GM18498 (cell line): ENCODE measurements around the gene PLD1.
"Not testable (repeated sequence)": the region's sequence is repeated elsewhere in the genome, so short reads cannot be mapped to it uniquely, and the experiment has no call there.

Experiments
- ATAC-seq: cut with Tn5 transposase; IDR thresholded peaks from one replicate; pipeline ENCODE4 v1.9.1; 2021; ENCODE audit warnings: mild to moderate bottlenecking, moderate library complexity; ENCODE audit not compliant: unreplicated experiment

PLD1 gene

DNA sequence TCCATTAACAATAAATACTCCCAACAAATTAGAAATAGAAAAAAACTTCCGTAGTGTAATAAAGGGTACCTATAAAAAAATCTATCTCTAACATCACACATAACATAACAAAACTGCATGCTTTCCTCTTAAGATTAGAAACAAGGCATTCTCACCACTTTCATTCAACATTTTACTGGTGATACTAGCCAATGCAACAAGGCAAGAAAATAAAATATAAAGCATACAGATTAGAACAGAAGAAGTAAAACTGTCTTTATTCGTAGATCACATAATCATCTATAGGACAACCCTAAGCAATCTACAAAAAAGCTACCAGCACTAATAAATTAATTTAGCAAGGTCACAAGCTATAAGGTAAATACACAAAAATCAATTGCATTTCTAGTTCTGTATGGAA is 107.1 kb downstream of the PLD1 start:
- ATAC-seq = no peak

DNA sequence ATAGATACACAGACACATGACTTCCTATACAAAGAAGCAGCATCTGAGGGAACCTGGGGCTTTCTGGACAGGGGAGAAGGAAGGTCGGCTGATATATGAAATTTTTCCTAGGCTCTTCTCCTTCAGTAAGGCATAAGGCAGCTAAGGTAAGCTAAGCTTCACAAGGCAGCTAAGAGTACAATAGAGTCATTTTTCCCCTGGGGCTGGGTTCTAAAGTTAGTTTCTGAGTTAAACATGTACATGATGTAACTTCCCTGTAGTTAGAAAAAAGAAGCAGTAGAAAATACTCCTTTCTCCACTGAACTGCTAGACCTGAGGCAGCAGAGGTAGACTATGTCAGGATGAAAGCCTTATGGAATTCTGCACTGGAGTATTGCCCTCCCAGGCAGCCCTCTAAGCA is 109.6 kb downstream of the PLD1 start:
- no peak for ATAC-seq

DNA sequence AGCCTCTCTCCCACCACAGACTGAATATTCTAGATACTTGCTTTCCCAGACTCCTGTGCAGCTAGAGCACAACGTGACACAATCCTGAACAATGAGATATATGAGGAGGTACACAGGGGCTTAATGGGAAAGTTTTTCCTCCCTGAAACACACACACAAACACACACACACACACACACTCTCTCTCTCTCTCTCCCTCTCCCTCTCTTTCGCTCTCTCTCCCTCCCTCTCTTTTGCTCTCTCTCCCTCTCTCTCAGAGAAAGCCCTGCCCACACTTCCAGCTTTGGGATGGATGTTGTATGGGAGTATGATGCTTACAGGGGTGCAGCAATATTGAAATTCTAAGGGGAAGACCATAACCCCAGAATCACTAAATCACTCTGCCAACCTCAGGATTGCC is 110.1 kb downstream of the PLD1 start:
- no peak for ATAC-seq

DNA sequence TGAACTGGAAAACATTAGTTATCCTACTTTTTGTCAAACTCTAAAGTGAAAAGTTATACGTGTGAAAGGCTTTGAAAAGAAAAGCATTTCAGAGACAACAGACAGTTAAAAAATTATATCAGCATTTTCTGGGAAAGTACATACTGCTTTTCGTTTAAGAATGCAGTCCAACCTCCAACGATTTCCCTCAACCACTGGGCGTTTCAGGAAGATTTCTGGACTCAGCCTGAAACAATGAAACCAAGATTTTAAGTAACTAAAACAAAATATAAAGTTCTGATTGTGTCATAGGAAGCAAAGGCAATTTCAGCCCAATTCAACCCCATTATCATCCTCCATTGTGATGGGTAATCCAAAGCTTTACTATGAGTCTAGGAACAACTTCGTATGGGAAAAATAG is 110.7 kb downstream of the PLD1 start:
- no peak for ATAC-seq

DNA sequence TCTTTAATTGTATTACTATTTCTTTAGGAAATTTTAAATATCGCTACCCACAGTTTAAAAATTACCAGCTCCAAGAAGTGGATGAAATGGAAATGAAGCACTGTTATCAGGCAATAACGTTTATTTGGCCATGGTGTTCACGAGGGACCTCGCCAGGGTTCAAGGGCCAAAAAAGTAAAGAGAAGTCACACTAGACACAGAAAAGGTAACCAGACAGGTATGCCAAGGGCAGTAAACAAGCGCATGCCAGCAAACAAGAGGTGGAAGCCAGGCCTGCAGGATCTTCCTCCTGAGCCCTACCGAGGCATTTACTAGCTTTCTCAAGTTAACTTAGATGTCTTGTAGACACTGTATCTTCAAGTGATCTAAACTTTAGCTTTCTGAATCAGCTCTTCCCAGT is 113.5 kb downstream of the PLD1 start:
- ATAC-seq = no peak

DNA sequence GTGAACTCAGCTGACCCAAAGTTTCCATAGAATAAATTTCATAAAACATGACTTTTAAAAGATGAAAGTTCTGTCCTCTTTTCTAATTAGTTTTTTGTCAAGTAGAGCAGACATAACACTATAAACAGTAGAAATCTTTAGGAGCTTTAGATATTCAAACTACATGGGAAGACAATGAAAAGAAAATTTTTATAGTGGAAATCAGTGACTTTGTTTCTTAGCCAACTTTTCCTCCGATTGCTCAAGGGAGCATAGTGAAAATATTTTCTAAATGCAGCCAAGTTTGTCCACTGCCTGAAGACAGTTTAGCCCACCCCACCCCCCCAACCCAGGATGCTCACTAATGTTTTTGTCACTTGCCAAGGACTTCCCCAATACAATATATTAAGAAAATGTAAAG is 114.9 kb downstream of the PLD1 start:
- ATAC-seq = no peak

DNA sequence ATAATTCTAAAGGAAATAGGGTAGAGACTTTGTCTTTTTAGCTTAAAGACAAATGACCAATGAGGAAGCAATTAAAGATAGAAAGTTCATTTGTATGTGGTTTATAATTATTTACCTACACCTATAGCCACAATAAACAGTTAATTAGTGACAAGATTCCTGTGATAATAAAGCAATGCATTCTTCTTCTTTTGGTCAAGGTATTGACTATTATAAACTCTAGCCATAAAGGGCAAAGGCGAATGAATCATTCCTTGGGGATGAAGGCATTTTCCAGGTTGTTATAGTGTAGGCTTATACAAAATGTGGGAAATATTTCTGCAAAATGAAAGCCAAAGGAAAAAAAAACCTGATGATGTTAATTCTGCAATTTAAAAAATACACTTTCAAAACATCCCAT is 115.4 kb downstream of the PLD1 start:
- no peak for ATAC-seq

DNA sequence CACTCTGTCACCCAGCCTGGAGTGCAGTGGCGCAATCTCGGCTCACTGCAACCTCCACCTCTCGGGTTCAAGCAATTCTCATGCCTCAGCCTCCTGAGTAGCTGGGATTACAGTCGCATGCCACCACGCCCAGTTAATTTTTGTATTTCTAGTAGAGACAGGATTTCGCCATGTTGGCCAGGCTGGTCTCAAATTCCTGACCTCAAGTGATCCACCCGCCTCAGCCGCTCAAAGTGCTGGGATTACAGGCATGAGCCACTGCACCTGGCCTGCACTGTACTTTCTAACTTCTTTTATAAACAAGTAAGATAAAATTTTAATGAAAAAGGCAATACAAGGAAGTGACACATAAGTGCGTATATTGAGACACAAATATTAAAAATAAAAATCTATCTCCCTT is 117.7 kb downstream of the PLD1 start:
- ATAC-seq = not testable (repeated sequence)

DNA sequence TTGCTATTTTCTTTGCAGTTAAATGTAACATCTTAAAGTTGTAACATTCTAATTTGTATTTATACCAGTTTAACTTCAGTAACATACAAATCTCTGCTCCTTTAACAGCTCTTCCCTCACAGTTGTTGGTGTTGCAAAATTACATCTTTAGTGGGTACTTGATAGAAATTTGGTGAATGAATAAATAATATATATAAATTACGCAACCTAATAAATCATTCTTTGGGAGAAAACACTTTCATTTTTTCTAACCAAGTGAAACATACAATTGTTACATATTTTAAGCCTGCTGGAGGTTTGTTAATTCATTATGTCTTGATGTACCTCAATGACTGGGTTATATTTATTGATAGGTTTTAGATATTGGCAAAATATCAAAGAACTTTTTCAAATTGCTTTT is 118.8 kb downstream of the PLD1 start:
- ATAC-seq = no peak

DNA sequence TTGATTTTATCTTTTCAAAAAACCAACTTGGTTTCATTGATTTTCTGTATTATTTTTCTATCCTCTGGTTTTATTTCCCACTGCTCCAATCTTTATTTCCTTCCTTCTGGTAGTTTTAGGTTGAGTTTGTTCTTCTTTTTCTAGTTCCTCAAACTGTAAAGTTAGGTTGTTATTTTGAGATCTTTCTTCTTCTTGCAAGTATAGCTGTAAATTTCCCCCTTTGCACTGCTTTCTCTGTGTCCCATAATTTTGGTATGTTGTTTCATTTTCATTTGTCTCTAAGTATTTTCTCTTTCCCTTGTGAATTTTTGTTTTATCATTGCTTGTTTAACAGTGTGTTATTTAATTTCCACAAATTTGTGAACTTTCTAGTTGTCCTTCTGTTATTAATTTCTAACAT is 120.0 kb downstream of the PLD1 start:
- no peak for ATAC-seq

DNA sequence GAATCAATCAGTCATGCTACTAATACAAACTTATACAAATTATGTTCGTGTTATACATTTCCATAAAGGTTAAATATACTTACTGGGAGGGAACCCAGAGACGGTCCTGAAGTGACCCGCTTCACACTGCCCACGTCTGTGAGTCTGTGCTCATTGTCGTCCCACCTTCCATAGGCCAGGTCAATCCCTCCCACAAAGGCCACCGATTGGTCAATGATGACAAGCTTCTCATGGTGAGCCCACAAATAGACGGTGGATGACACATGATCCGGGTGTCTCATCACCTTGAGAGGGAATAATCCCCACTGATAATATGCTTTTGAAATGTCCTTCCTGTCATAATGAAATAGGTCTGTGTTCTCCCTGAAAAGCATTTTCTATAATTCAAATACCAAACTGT is 121.7 kb downstream of the PLD1 start:
- ATAC-seq = no peak

DNA sequence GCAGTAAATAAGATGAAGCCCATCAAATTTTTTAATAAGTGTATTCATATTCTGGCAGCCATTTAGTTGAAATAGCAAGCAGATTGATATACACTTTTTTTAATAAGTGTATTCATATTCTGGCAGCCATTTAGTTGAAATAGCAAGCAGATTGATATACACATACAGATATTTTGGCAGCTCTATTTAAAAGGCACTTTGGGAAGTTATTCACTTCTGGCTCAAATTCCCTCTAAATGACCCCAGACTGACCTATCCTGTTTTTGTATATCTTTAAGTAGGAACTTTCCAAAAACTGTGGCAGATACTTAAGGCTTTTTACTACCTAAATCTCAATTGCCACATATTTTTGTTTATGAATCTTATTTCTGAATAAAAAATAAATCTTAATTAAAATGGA is 122.3 kb downstream of the PLD1 start:
- ATAC-seq = no peak

DNA sequence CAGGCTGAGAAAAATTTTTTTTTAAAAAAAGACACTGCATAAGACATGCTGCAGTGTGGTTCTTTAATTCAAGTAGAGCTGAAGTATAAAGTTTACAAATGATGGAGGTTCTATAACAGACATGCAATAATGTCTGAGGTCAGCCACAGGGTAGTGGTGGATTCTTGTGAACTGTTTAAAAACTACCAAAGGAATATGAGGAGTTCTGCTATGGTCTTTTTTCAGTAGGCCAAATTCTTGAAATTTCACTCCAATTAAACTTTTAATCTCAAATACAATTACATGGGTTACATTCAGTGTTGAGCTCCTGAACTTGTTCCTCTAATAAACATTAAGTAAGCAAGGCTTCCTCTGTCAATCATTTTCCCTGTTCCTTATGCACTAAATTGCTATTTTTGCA is 122.7 kb downstream of the PLD1 start:
- ATAC-seq = no peak

DNA sequence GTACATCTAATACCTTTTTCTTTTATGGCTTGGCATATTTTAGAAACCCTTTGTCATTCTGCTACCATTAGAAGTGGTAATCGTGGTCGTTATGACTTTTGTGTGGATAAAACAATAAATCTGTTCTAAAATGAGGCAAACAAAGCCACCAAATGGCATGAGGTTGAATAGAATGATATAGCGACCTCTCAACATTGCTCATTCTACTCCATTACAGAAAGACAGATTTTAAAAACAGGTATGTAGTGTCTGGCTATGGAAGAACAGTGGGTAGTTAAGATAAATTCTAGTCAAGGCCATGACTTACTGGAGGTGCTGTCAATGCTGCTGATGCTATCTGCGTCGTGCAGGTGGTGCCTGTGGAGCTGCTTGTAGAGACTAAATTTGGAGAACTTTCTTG is 123.2 kb downstream of the PLD1 start:
- ATAC-seq = no peak

DNA sequence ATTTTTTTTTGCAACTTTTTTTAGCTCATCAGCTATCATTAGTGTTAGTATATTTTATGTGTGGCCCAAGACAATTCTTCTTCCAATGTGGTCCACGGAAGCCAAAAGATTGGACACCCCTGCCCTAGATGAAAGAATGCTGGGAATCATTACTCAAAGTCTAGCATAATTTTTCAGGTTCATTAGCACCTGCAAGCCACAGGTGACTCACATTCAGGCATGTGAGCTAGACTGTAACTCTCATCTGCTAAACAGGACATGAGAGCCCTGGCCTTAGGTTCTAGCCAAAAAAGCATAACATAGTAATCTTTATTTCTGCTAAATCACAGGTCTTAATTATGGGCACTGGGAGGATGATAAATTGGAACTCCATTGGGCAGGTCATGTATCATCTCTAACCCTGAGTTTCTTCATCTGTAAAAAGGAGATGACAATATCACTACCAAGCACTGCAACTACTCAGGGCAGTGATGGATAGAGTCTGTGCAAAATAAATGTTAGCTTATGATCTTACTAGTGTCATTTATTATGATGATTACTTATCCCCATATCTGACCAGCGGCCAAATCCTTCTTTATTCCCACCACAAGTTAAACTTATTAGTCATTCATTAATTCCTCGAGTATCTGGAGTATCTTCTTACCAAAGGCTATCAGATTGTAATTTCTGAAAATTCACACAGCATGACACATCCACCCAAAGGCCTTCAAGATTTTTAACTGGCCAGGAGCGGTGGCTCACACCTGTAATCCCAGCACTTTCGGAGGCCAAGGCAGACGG is 125.0 kb downstream of the PLD1 start:
- no peak for ATAC-seq

DNA sequence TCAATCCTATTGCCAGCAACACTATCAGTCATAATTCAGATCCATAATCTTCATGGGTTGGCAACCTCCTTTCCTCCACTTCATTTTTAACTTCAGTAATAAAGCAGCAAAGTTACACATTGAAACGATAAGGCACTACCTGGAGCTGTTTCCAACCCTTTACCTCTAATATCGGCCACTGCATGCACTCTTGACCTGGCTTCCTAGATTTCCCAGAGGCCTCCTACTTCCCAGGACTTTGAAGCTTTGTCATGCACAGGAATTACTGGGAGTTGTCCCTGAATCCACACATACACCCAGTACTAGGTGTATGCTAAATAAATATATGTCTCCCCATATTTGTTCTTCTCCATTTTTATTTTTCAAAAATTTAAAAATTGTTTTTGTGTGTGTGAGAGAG is 126.1 kb downstream of the PLD1 start:
- ATAC-seq = no peak

DNA sequence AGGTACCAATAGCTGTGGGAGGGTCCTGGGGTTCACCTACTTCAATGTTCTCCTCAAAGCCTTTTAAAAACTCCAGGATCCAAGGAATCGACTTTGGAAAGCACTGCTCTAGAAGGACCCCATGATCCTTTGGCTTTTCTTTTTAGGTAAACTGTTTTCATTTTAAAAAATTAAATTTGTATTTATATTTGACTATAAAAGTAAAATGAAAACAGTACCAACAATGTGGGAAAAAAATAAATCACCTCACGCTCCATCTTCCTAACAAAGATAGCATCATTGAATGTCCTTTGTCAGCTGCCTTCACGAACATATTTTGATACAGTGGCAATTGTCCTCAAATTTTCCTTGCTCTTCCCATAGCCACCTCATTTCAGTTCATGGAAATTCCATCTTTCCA is 127.5 kb downstream of the PLD1 start:
- ATAC-seq = no peak

DNA sequence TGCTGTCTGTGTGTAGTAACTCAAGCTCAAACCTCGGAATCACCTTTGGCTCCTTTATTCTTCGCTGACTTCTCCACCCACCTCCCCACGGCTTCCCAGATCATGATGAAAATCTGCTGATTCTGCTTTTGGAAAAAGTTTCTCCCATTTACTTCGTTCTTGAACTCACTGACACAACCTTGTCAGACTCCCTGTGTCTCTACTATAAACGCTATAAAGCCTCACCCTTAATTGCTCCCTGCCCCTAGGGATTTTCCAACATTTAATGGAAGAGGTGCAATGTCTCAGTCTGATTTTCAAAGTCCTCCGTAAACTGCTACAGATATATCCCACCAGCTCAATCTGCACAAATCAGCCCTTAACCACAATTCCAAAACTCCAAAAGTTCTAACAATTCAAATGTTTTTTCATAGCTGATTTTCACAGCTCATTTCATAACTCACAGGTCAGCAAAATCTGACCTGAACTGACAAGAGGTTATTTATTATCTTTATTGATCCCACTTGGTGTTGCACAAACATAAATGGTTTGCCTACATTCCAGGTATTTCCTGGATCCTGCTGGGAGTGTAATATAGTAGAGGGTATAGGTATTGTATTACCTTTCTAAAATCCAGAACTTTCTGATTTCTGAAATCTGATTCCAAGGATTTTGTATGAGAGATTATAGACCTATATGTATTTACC is 129.4 kb downstream of the PLD1 start:
- no peak for ATAC-seq

DNA sequence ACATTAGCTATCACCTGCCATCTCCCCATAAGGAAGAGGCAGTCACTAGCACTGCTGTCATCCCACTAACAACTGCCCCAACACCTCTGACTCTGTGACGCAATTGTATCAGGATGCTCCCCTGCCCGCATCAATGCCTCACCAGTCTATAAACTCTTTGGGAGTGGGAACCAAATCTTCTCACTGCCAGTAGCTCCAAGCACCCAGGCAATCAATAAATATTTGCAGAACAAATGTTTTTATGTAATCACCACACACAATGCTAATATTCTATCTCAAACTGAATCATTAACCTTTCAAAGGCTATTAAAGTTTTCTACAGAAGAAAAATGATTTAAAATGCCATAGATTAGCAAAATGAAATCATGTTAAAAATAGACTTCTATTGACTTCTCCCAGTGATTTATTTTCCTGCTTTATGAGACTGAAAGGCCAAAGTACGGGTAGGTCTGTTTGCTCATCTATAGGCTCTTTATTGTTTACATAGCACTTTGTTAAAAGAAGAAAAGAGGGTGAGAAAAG is 131.3 kb downstream of the PLD1 start:
- no peak for ATAC-seq

DNA sequence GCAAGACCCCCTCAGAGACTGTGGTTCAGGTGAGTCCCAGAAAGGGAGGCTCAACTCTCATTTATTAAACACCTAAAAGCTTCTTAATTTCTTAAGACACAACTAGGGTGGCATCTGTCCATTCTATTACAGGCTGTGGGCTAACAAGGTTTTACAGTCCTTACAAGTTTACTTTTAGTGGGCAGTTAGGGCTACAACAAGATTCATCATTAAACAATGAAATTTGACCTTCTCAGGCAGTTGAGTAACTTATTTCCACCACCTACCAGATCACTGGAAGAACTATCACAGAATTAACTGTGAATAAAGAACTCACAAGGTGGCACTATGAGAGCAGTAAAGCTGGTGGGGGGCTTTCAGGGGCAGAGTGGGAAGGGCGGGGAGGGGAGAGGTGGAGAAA is 132.6 kb downstream of the PLD1 start:
- no peak for ATAC-seq

DNA sequence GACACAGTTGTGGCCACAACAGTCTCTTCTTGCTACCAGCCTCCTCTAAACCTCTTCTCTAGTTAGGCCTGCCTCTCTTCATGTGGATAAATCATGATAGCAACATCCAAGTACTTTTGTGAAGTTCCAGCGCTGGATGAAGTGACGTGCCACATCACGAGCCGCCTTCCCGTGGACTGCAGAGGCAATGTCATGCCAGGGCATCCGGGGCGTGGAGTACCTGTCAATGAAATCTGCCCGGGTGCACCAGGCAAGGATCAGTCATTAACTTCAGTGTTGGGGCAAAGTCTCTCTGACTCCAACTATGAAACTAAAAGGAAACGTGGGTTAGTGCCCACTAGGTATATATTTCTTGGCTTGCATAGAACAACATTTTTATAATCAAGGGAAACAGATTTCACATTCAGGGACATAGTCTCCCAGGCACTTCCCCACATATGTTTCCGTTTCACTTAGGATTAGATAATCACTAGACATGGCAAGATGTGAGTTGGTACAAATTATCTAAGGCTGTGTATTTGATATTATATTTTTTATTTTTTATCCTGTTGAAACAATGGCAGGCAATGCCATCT is 133.6 kb downstream of the PLD1 start:
- no peak for ATAC-seq

DNA sequence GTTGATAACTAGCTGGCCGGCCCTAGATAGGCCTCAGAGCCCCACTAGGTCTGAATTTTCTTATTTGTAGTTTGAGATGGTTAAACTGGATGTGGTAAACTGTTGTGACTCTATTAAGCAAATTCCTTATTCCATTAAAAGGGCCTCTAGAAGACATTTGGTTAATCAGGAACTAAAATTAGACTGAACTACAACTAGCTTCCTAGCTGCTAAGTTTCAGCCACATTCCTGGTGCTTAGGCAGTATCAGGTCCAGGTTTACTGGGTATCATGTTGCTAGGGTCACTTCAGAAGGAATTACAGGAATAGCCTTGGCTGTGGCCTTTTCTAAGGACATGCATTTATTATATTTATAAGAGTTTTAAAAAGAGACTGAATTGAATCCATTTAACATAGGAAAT is 136.3 kb downstream of the PLD1 start:
- no peak for ATAC-seq
